Heart left ventricle (tissue), 13 donors: ENCODE measurements around the gene RRM2.

Source experiments
- CTCF ChIP-seq, 12 donors: fragments of 200-600 bp; sonication (generic) in 4 of 12; IDR thresholded peaks; one replicate each; pipeline versions ENCODE4 v1.5.0 to v1.8.0; 2018 to 2022; ENCODE audit warnings: antibody characterized with exemption in 12 of 12, mild to moderate bottlenecking in 5 of 12
- POLR2A ChIP-seq, 2 donors: fragments of 450-650 bp; IDR thresholded peaks; one replicate each; pipeline ENCODE4 v1.6.1; 2017; ENCODE audit warnings: antibody characterized with exemption in 2 of 2, mild to moderate bottlenecking in 2 of 2, moderate library complexity in 2 of 2
- donor health status: ischemic (EF 13 %, LVEDD 7.1; RV severe dilation, severe dysfunction).
- donor health status: DM: no; HTN: yes; CAD: no.
- donor health status: DM: no; HTN: no; CAD: no.
- donor health status: ischemic (EF 25% LVEDD 6.9; RV normal size, moderate dysfunction).
- donor health status: ischemic (EF 25% LVEDD 5.7; RV mildly dilated, moderate dysfunction).
- donor health status: ischemic (EF 35%, LVEDD 5.7; RV mildly dilated, moderate dysfunction).
- donor health status: nonischemic (EF 11% LVEDD 7.7; RV severe dilation, severe dysfunction).
- donor health status: DM: yes; HTN: yes; CAD: no.
- donor health status: PGD.
- donor health status: ischemic (EF 29% LVEDD 5.4; RV normal size, mild dysfunction).
- donor health status: nonischemic (EF 23%, LVEDD 6.1; RV moderate dilation, normal function).

- TF ChIP-seq CTCF (IDR thresholded peaks at IDR 0.05), result no peak
- TF ChIP-seq POLR2A (IDR thresholded peaks at IDR 0.05), result no peak
These were observed 20.1 kb downstream of the RRM2 start for GRCh38 chr2:10142640-10142965.
